HG02884 (cell line): Measurements from ENCODE around the gene BCAS3.

Source experiments
- ATAC-seq: cut with Tn5 transposase; IDR thresholded peaks from one replicate; pipeline ENCODE4 v1.9.1; 2021; ENCODE audit warnings: mild to moderate bottlenecking, moderate library complexity; ENCODE audit not compliant: unreplicated experiment

The BCAS3 gene

GRCh38 chr17:61177351-61177750 is 499.7 kb downstream of the BCAS3 start:
- no peak for ATAC-seq

- ATAC-seq = no peak
These were observed 500.6 kb downstream of the BCAS3 start for GRCh38 chr17:61178284-61178683.

GRCh38 chr17:61179380-61179806 is 501.7 kb downstream of the BCAS3 start:
- no peak for ATAC-seq

- ATAC-seq = no peak
These were observed 506.1 kb downstream of the BCAS3 start for GRCh38 chr17:61183793-61184192.

- no peak for ATAC-seq
These were observed 507.7 kb downstream of the BCAS3 start for GRCh38 chr17:61185385-61185784.

- ATAC-seq = no peak
These were observed 509.4 kb downstream of the BCAS3 start for GRCh38 chr17:61187038-61187437.

GRCh38 chr17:61188081-61188480 is 510.4 kb downstream of the BCAS3 start:
- ATAC-seq = no peak

- ATAC-seq = no peak
These were observed 512.3 kb downstream of the BCAS3 start for GRCh38 chr17:61189968-61190367.

GRCh38 chr17:61196302-61196704 is 518.7 kb downstream of the BCAS3 start:
- no peak for ATAC-seq

GRCh38 chr17:61196799-61197198 is 519.1 kb downstream of the BCAS3 start:
- ATAC-seq = no peak

- no peak for ATAC-seq
These were observed 522.0 kb downstream of the BCAS3 start for GRCh38 chr17:61199431-61200338.

GRCh38 chr17:61200339-61200715 is 522.7 kb downstream of the BCAS3 start:
- ATAC-seq = no peak

GRCh38 chr17:61201211-61201610 is 523.6 kb downstream of the BCAS3 start:
- no peak for ATAC-seq

GRCh38 chr17:61202564-61202963 is 524.9 kb downstream of the BCAS3 start:
- no peak for ATAC-seq

- no peak for ATAC-seq
These were observed 526.0 kb downstream of the BCAS3 start for GRCh38 chr17:61203671-61204131.

GRCh38 chr17:61204456-61204855 is 526.8 kb downstream of the BCAS3 start:
- no peak for ATAC-seq

GRCh38 chr17:61205401-61205800 is 527.8 kb downstream of the BCAS3 start:
- ATAC-seq = no peak

- ATAC-seq = no peak
These were observed 528.3 kb downstream of the BCAS3 start for GRCh38 chr17:61205931-61206330.

- no peak for ATAC-seq
These were observed 529.3 kb downstream of the BCAS3 start for GRCh38 chr17:61206922-61207321.

- no peak for ATAC-seq
These were observed 530.9 kb downstream of the BCAS3 start for GRCh38 chr17:61208301-61209105.

- ATAC-seq = no peak
These were observed 531.4 kb downstream of the BCAS3 start for GRCh38 chr17:61209106-61209439.

GRCh38 chr17:61209525-61209924 is 531.9 kb downstream of the BCAS3 start:
- no peak for ATAC-seq
